HEK293 (cell line): ENCODE data around the gene C11orf21.

Source experiments
- ATF2 ChIP-seq: fragments of 450-650 bp; formaldehyde crosslinking; IDR thresholded peaks from 2 replicates; pipeline ENCODE4 v1.5.1; 2016; ENCODE audit warnings: missing biosample characterization, missing genetic modification characterization, low read depth
- CTCF ChIP-seq: fragments of 450-650 bp; formaldehyde crosslinking; IDR thresholded peaks from 2 replicates; pipeline ENCODE4 v1.5.1; 2016; ENCODE audit warnings: missing biosample characterization, missing genetic modification characterization
- EGR2 ChIP-seq: fragments of 450-650 bp; formaldehyde crosslinking; IDR thresholded peaks from 2 replicates; pipeline ENCODE4 v1.5.1; 2016; ENCODE audit warnings: low read depth, missing biosample characterization, missing genetic modification characterization
- TCF7L2 ChIP-seq: IDR thresholded peaks from 2 replicates; pipeline ENCODE4 v1.6.1; 2011; ENCODE audit warnings: low read depth, mild to moderate bottlenecking, inconsistent platforms, low read length, moderate library complexity, borderline replicate concordance
- ZBTB21 ChIP-seq: fragments of 450-650 bp; formaldehyde crosslinking; IDR thresholded peaks from 2 replicates; pipeline ENCODE4 v1.5.1; 2017; ENCODE audit warnings: missing biosample characterization, missing genetic modification characterization
- ZNF184 ChIP-seq: fragments of 450-650 bp; IDR thresholded peaks from 2 replicates; pipeline ENCODE4 v1.5.1; 2018; ENCODE audit warnings: missing biosample characterization, mild to moderate bottlenecking, missing genetic modification characterization
- ZNF292 ChIP-seq: fragments of 450-650 bp; formaldehyde crosslinking; IDR thresholded peaks from 2 replicates; pipeline ENCODE4 v1.5.1; 2016; ENCODE audit warnings: low read depth, missing biosample characterization, missing genetic modification characterization, borderline replicate concordance
- ZNF335 ChIP-seq: fragments of 450-650 bp; formaldehyde crosslinking; conservative IDR thresholded peaks from 2 replicates; pipeline ENCODE4 v1.5.1; 2016; ENCODE audit warnings: missing biosample characterization, missing genetic modification characterization
- ZNF571 ChIP-seq: fragments of 450-650 bp; formaldehyde crosslinking; IDR thresholded peaks from 2 replicates; pipeline ENCODE4 v1.5.0; 2017; ENCODE audit warnings: missing biosample characterization, missing genetic modification characterization
- ZNF639 ChIP-seq: fragments of 450-650 bp; formaldehyde crosslinking; IDR thresholded peaks from 2 replicates; pipeline ENCODE4 v1.5.1; 2016; ENCODE audit warnings: missing biosample characterization, missing genetic modification characterization

- TF ChIP-seq ZNF292 = no peak
- no peak for TF ChIP-seq ATF2 (tag by site-specific recombination)
- TF ChIP-seq EGR2 = no peak
- TF ChIP-seq ZNF184 (tag by site-specific recombination) = no peak
- no peak for TF ChIP-seq CTCF
- no peak for TF ChIP-seq ZNF335 (tag by site-specific recombination)
- no peak for TF ChIP-seq ZBTB21 (tag by site-specific recombination)
- no peak for TF ChIP-seq TCF7L2
- no peak for TF ChIP-seq ZNF571 (tag by site-specific recombination)
- TF ChIP-seq ZNF639 (tag by site-specific recombination) = no peak
Observed at GRCh38 chr11:2262301-2263070, 39.2 kb downstream of the C11orf21 start.
